Neuronal stem cell (in vitro differentiated cells): ENCODE measurements around the gene SLC16A3.

Experiments used
- DNase-seq: peaks from one replicate; pipeline ENCODE4 v3.0.0-alpha.2; 2013; ENCODE audit warnings: low spot score
- H2AFZ ChIP-seq: one replicate; pipeline ENCODE4 v1.6.1; 2013; ENCODE audit warnings: mild to moderate bottlenecking, low read length, inconsistent platforms
- H2AK5ac ChIP-seq: 2 replicates; pipeline ENCODE4 v1.6.1; 2013; ENCODE audit warnings: low read depth, mild to moderate bottlenecking, inconsistent platforms, low read length, moderate library complexity, mixed read lengths
- H2BK120ac ChIP-seq: 2 replicates; pipeline ENCODE4 v1.6.1; 2013; ENCODE audit warnings: low read depth, mild to moderate bottlenecking, inconsistent platforms, low read length, moderate library complexity, mixed read lengths
- H2BK12ac ChIP-seq: one replicate; pipeline ENCODE4 v1.6.1; 2013; ENCODE audit warnings: low read length, inconsistent platforms
- H2BK15ac ChIP-seq: 2 replicates; pipeline ENCODE4 v1.6.1; 2013; ENCODE audit warnings: mild to moderate bottlenecking, low read length, inconsistent platforms, mixed read lengths
- H2BK5ac ChIP-seq: one replicate; pipeline ENCODE4 v1.6.1; 2013; ENCODE audit warnings: inconsistent platforms, mild to moderate bottlenecking, low read length, moderate library complexity
- H3K14ac ChIP-seq: one replicate; pipeline ENCODE4 v1.6.1; 2013; ENCODE audit warnings: low read length, inconsistent platforms
- H3K18ac ChIP-seq: 2 replicates; pipeline ENCODE4 v1.6.1; 2013; ENCODE audit warnings: low read length, inconsistent platforms
- H3K23ac ChIP-seq: 2 replicates; pipeline ENCODE4 v1.6.1; 2013; ENCODE audit warnings: low read depth, mild to moderate bottlenecking, mixed read lengths, low read length, inconsistent platforms; ENCODE audit not compliant: poor library complexity
- H3K27ac ChIP-seq: replicated peaks from 3 replicates; pipeline ENCODE4 v1.5.1; 2013; ENCODE audit warnings: low read length, inconsistent platforms
- H3K27me3 ChIP-seq, 3 experiments: 2 replicates each; pipeline ENCODE4 v1.6.1; 2013; ENCODE audit warnings: low read length in 3 of 3, mild to moderate bottlenecking in 2 of 3, inconsistent platforms in 1 of 3, low read depth in 1 of 3, mixed read lengths in 1 of 3, moderate library complexity in 1 of 3; ENCODE audit not compliant: control insufficient read depth in 3 of 3, insufficient read depth in 3 of 3
- H3K36me3 ChIP-seq, 2 donors: replicated peaks in 1 of 2; 2 replicates each; pipeline ENCODE4 v1.6.1; 2013; ENCODE audit warnings: low read length in 2 of 2; ENCODE audit not compliant: control insufficient read depth in 2 of 2, insufficient read depth in 2 of 2
- H3K4ac ChIP-seq: 2 replicates; pipeline ENCODE4 v1.6.1; 2013; ENCODE audit warnings: inconsistent platforms, mild to moderate bottlenecking, low read length, moderate library complexity
- H3K4me1 ChIP-seq, 2 donors: 1 replicate in 1 of 2; 2 replicates in 1 of 2; pipeline ENCODE4 v1.6.1; 2013; ENCODE audit warnings: low read length in 2 of 2, low read depth in 1 of 2; ENCODE audit not compliant: control insufficient read depth in 2 of 2, insufficient read depth in 1 of 2
- H3K4me2 ChIP-seq: one replicate; pipeline ENCODE4 v1.6.1; 2013; ENCODE audit warnings: mild to moderate bottlenecking, low read length, inconsistent platforms; ENCODE audit not compliant: insufficient read depth, poor library complexity, severe bottlenecking
- H3K4me3 ChIP-seq, 2 donors: 2 replicates each; pipeline ENCODE4 v1.5.1; 2013; ENCODE audit warnings: low read length in 2 of 2, mild to moderate bottlenecking in 2 of 2, inconsistent platforms in 1 of 2, moderate library complexity in 1 of 2
- H3K79me1 ChIP-seq: one replicate; pipeline ENCODE4 v1.6.1; 2013; ENCODE audit warnings: low read depth, mild to moderate bottlenecking, inconsistent platforms, low read length, moderate library complexity
- H3K9ac ChIP-seq: one replicate; pipeline ENCODE4 v1.6.1; 2013; ENCODE audit warnings: mild to moderate bottlenecking, low read depth, low read length, inconsistent platforms; ENCODE audit not compliant: poor library complexity
- H3K9me3 ChIP-seq, 2 donors: replicated peaks in 1 of 2; 2 replicates each; pipeline versions ENCODE3 to v1.6.1; 2013; ENCODE audit warnings: low read length in 2 of 2, mild to moderate bottlenecking in 2 of 2, inconsistent platforms in 1 of 2, low read depth in 1 of 2, mixed read lengths in 1 of 2, moderate library complexity in 1 of 2; ENCODE audit not compliant: control insufficient read depth in 2 of 2, insufficient read depth in 1 of 2
- H4K8ac ChIP-seq: one replicate; pipeline ENCODE4 v1.6.1; 2013; ENCODE audit warnings: low read depth, mild to moderate bottlenecking, inconsistent platforms, low read length, moderate library complexity
- H4K91ac ChIP-seq: one replicate; pipeline ENCODE4 v1.6.1; 2013; ENCODE audit warnings: low read length, low read depth, mild to moderate bottlenecking, inconsistent platforms; ENCODE audit not compliant: poor library complexity
- WGBS, 2 donors: extraction: QIAGEN DNeasy Blood & Tissue Kit; methylation state at CpG; one replicate each; pipeline ENCODE4 v1.1.7; 2013; ENCODE audit warnings: missing lambda C conversion rate in 2 of 2, mixed read lengths in 1 of 2; ENCODE audit not compliant: insufficient read length in 2 of 2, insufficient replicate concordance in 1 of 2; ENCODE audit errors: extremely low coverage in 2 of 2; 5-methylcytosine and 5-hydroxymethylcytosine counted together

Gene SLC16A3

GRCh38 chr17:82243648-82244412 is 15.0 kb downstream of the SLC16A3 start:
- Histone ChIP-seq H4K8ac (no peak overlapping the region), H3K4me1 (no peaks in the 10 kb centered on the region), H3K14ac (no peak overlapping the region), H3K36me3 (peaks cover 71 to 93% of the 10 kb centered on the region in 2 donors), H3K23ac (peak overlapping the region; percentile 59), H3K27me3 (no peaks in the 10 kb centered on the region), H3K4ac (no peak overlapping the region), H3K4me2 (no peak overlapping the region), H2BK15ac (no peak overlapping the region), H2AFZ (no peak overlapping the region), H4K91ac (no peak overlapping the region), H3K18ac (no peak overlapping the region), H2BK12ac (no peak overlapping the region), H3K79me1 (peaks cover 23% of the 10 kb centered on the region), H2BK5ac (no peak overlapping the region), H3K27ac (no peak overlapping the region), H2BK120ac (no peak overlapping the region), H3K4me3 (no peak overlapping the region), H3K9me3 (peaks cover 0 to 2% of the 10 kb centered on the region in 2 donors), H2AK5ac (no peak overlapping the region), H3K9ac (peak overlapping the region; percentile 72)
- no peak for DNase-seq
- WGBS, 2 donors: no CpG with 5 or more reads among the region's 19 CpGs

DNA sequence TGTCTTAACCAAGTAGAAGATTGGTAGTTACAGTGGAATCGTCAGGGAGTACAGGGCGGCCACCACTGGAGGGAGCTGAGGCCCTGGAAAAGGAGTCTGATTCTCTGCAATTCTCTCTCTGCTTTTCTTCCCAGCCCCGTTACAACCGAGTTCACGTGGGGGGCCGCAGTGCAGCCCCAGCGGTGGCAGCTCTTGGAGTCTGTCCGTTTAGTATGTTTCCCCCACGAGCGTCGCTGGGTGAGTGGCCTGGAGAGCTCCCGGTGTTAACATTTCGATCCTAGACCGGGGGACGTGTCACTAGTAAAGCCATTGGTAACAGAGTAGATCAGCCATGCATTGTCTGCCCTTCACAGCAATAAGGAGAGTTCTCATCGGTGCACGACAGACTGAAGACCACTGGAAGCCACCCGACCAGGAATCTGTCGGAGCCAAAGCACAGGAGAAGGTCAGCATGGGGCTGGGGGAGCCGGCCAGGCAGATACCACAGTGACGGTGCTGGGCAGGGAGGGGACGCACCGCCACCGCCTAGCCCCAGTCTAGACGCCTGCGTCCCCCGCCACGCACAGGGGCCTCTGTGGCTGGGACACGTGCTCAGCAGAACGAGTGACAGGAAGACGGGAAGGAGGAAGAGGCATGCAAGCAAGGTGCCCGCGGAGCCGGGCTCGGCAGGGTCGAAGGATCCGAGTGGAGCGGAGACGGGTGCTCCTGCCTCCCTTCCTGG is 15.7 kb downstream of the SLC16A3 start:
- Histone ChIP-seq H3K23ac (no peak overlapping the region), H3K4me3 (no peak overlapping the region), H2BK12ac (no peak overlapping the region), H3K9ac (no peak overlapping the region), H3K27me3 (no peaks in the 10 kb centered on the region), H3K4me2 (no peak overlapping the region), H3K36me3 (peaks cover 74 to 97% of the 10 kb centered on the region in 2 donors), H3K4ac (no peak overlapping the region), H3K4me1 (no peaks in the 10 kb centered on the region), H2AK5ac (no peak overlapping the region), H3K14ac (no peak overlapping the region), H2BK5ac (no peak overlapping the region), H2BK15ac (no peak overlapping the region), H2AFZ (no peak overlapping the region), H2BK120ac (no peak overlapping the region), H4K91ac (no peak overlapping the region), H3K79me1 (peaks cover 25% of the 10 kb centered on the region), H3K18ac (no peak overlapping the region), H4K8ac (no peak overlapping the region), H3K27ac (no peak overlapping the region), H3K9me3 (peaks cover 0 to 2% of the 10 kb centered on the region in 2 donors)
- no peak for DNase-seq
- no CpG with 5 or more reads among the region's 39 CpGs for WGBS, 2 donors

- H3K4ac ChIP-seq: no peak overlapping the region
- no peak overlapping the region for H2AFZ ChIP-seq
- no CpG with 5 or more reads among the region's 47 CpGs for WGBS, 2 donors
- H3K9me3 ChIP-seq: peaks cover 0 to 2% of the 10 kb centered on the region in 2 donors
- no peak overlapping the region for H4K91ac ChIP-seq
- no peak overlapping the region for H3K4me3 ChIP-seq
- no peak overlapping the region for H2BK120ac ChIP-seq
- peak overlapping the region; percentile 63 for H3K9ac ChIP-seq
- no peak for DNase-seq
- H2BK15ac ChIP-seq: no peak overlapping the region
- H4K8ac ChIP-seq: no peak overlapping the region
- no peak overlapping the region for H2AK5ac ChIP-seq
- H3K23ac ChIP-seq: no peak overlapping the region
- H3K14ac ChIP-seq: no peak overlapping the region
- H2BK5ac ChIP-seq: no peak overlapping the region
- no peak overlapping the region for H3K18ac ChIP-seq
- H3K36me3 ChIP-seq: peaks cover 79 to 97% of the 10 kb centered on the region in 2 donors
- H3K27me3 ChIP-seq: no peaks in the 10 kb centered on the region
- H3K27ac ChIP-seq: no peak overlapping the region
- peaks cover 27% of the 10 kb centered on the region for H3K79me1 ChIP-seq
- no peaks in the 10 kb centered on the region for H3K4me1 ChIP-seq
- H3K4me2 ChIP-seq: no peak overlapping the region
- no peak overlapping the region for H2BK12ac ChIP-seq
Measured at GRCh38 chr17:82245134-82246039, 16.5 kb downstream of the SLC16A3 start.
